SU-DHL-6 (cell line): ENCODE results near the gene PCIF1.

ENCODE experiments used
- H2AFZ ChIP-seq: fragments of 200-600 bp; sonication (generic); 2 replicates; pipeline ENCODE4 v1.6.1; 2014; ENCODE audit warnings: low read depth, mild to moderate bottlenecking, moderate library complexity, mixed read lengths, antibody characterized with exemption, low read length; ENCODE audit not compliant: severe bottlenecking
- H3F3A ChIP-seq: fragments of 200-600 bp; shearing (Covaris generic); 2 replicates; pipeline ENCODE4 v1.6.0; 2016; ENCODE audit warnings: antibody characterized with exemption, mild to moderate bottlenecking; ENCODE audit not compliant: insufficient read depth
- H3K27ac ChIP-seq: fragments of 200-600 bp; sonication (generic); 2 replicates; pipeline ENCODE4 v1.5.1; 2016; ENCODE audit warnings: low read depth, mild to moderate bottlenecking, low read length, moderate library complexity, mixed read lengths
- H3K27me3 ChIP-seq: fragments of 200-600 bp; sonication (generic), shearing (Covaris generic); 2 replicates; pipeline ENCODE4 v1.6.0; 2014; ENCODE audit warnings: mild to moderate bottlenecking, low read length
- H3K36me3 ChIP-seq: fragments of 200-600 bp; sonication (generic); 2 replicates; pipeline ENCODE4 v1.6.1; 2014; ENCODE audit warnings: mild to moderate bottlenecking, low read length, mixed read lengths
- H3K4me2 ChIP-seq: fragments of 300-600, 200-600 bp; shearing (Covaris generic), sonication (generic); 2 replicates; pipeline ENCODE4 v1.6.0; 2014; ENCODE audit warnings: low read length, low read depth, mild to moderate bottlenecking; ENCODE audit not compliant: poor library complexity, severe bottlenecking
- H3K4me3 ChIP-seq: fragments of 200-600 bp; sonication (generic); 2 replicates; pipeline ENCODE4 v1.5.1; 2014; ENCODE audit warnings: antibody characterized with exemption, low read length, mild to moderate bottlenecking, mixed read lengths; ENCODE audit not compliant: insufficient read depth, poor library complexity, severe bottlenecking
- H3K79me2 ChIP-seq: fragments of 200-600 bp; sonication (generic); 2 replicates; pipeline ENCODE4 v1.6.1; 2014; ENCODE audit warnings: mild to moderate bottlenecking, low read length, moderate library complexity; ENCODE audit not compliant: insufficient read depth
- H3K9ac ChIP-seq: fragments of 200-600 bp; sonication (generic); 2 replicates; pipeline ENCODE4 v1.7.0; 2014; ENCODE audit warnings: mild to moderate bottlenecking, low read length
- H3K9me2 ChIP-seq: fragments of 200-600 bp; sonication (generic); replicated peaks from 2 replicates; pipeline ENCODE4 v1.6.1; 2014; ENCODE audit warnings: low read length; ENCODE audit not compliant: insufficient read depth
- H3K9me3 ChIP-seq: fragments of 200-600 bp; sonication (generic); 2 replicates; pipeline ENCODE4 v1.6.1; 2014; ENCODE audit warnings: low read length, mixed read lengths; ENCODE audit not compliant: insufficient read depth
- H4K20me1 ChIP-seq: fragments of 200-600 bp; sonication (generic); 2 replicates; pipeline ENCODE4 v1.6.1; 2014; ENCODE audit warnings: low read depth, mild to moderate bottlenecking, antibody characterized with exemption, low read length, moderate library complexity, mixed read lengths
- EZH2phosphoT487 ChIP-seq: fragments of 200-600 bp; sonication (generic), shearing (Covaris generic); conservative IDR thresholded peaks from 2 replicates; pipeline ENCODE4 v1.6.1; 2018; ENCODE audit warnings: mild to moderate bottlenecking, antibody characterized with exemption, low read length, moderate library complexity, mixed read lengths
- TF ChIP-seq, protein P1 (sequence below): fragments of 200-600 bp; sonication (generic); IDR thresholded peaks from one replicate; pipeline ENCODE4 v1.5.1; 2017; ENCODE audit warnings: antibody characterized with exemption, mild to moderate bottlenecking, low read length, moderate library complexity; ENCODE audit not compliant: insufficient read depth, poor library complexity, severe bottlenecking

The PCIF1 gene

DNA sequence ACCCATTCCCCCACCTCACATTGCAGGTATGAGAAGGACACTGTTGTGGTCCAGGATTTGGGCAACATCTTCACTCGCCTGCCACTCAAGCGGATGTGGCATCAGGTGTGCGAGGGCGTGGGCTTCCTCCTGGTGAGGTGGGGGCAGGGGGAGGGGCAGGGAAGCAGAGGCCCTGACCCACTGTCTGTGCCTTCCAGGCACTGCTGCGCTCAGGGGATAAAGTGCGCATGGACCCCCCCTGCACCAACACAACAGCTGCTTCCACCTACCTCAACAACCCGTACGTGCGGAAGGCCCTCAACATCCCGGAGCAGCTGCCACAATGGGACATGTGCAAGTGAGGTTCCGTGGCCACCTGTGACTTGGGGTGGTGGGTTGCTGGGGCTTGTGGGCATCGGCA lies 39.7 kb upstream of the PCIF1 start:
- no peak overlapping the region for H3K4me3 ChIP-seq
- no peaks in the 10 kb centered on the region for H3K9me3 ChIP-seq

DNA sequence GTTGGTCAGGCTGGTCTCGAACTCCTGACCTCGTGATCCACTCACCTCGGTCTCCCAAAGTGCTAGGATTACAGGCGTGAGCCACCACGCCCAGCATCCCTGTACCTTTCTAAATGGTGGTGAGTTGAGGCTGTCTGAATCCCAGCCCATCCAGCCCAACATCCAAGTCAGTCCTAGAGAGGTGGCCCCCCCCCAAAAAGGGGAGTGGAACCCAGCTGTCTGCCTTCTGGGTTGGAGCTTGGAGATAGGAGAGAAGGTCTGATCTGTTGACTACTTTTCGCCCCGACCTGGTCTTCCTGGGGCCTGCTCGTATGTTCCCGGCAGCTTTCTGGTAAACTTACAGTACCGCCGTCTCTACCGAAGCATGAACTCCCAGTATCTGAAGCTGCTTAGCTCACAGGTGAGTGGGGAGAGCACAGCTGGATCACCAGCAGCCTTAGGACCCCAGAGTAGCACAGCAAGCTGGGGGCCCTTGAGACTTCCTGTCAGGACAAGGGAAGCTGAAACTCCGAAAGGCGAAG lies 37.8 kb upstream of the PCIF1 start:
- Histone ChIP-seq H3K9me3 (no peaks in the 10 kb centered on the region), H3K4me3 (no peak overlapping the region), H3F3A (no peaks in the 10 kb centered on the region), H3K9me2 (no peaks in the 10 kb centered on the region), H3K27me3 (no peaks in the 10 kb centered on the region), H4K20me1 (no peaks in the 10 kb centered on the region), H3K79me2 (no peaks in the 10 kb centered on the region), H3K4me2 (no peak overlapping the region), H3K9ac (no peak overlapping the region), H3K36me3 (no peaks in the 10 kb centered on the region), H2AFZ (no peak overlapping the region), H3K27ac (no peak overlapping the region)
- TF ChIP-seq EZH2phosphoT487 = no peak
- TF ChIP-seq, protein P1, sequence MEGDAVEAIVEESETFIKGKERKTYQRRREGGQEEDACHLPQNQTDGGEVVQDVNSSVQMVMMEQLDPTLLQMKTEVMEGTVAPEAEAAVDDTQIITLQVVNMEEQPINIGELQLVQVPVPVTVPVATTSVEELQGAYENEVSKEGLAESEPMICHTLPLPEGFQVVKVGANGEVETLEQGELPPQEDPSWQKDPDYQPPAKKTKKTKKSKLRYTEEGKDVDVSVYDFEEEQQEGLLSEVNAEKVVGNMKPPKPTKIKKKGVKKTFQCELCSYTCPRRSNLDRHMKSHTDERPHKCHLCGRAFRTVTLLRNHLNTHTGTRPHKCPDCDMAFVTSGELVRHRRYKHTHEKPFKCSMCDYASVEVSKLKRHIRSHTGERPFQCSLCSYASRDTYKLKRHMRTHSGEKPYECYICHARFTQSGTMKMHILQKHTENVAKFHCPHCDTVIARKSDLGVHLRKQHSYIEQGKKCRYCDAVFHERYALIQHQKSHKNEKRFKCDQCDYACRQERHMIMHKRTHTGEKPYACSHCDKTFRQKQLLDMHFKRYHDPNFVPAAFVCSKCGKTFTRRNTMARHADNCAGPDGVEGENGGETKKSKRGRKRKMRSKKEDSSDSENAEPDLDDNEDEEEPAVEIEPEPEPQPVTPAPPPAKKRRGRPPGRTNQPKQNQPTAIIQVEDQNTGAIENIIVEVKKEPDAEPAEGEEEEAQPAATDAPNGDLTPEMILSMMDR = no peak

More for the DNA sequence above, 39.7 kb upstream of the PCIF1 start:
- Histone ChIP-seq H2AFZ (no peak overlapping the region), H3K4me2 (no peak overlapping the region), H3K9me2 (no peaks in the 10 kb centered on the region), H3K36me3 (no peaks in the 10 kb centered on the region), H3F3A (no peaks in the 10 kb centered on the region), H4K20me1 (no peaks in the 10 kb centered on the region), H3K79me2 (no peaks in the 10 kb centered on the region), H3K9ac (no peak overlapping the region), H3K27me3 (no peaks in the 10 kb centered on the region), H3K27ac (no peak overlapping the region)
- no peak for TF ChIP-seq EZH2phosphoT487
- TF ChIP-seq, protein P1 = no peak

DNA sequence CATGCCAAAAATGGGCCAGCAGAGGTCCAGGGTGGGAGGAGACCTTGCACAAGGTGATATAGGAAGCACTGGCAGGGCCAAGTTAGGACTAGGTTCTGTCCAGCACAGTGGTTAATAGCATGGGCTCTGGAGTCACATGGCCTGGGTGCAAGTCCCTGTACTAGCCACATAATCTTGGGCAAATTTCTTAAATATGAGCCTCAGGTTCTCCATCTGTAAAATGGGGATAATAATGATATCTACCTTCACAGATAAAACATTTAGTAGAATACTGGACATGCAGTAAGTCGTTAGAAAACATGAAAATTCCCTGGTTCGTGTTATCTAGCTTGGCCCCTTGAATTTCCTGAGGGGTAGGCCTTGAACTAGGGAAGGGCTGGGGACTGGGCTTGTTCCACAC lies 37.2 kb upstream of the PCIF1 start:
- no peaks in the 10 kb centered on the region for H3K36me3 ChIP-seq
- no peak for TF ChIP-seq EZH2phosphoT487
- TF ChIP-seq, protein P1 = no peak
- H3K4me2 ChIP-seq = no peak overlapping the region
- no peak overlapping the region for H3K9ac ChIP-seq
- no peaks in the 10 kb centered on the region for H3K9me2 ChIP-seq
- H4K20me1 ChIP-seq = no peaks in the 10 kb centered on the region
- no peaks in the 10 kb centered on the region for H3K27me3 ChIP-seq
- no peaks in the 10 kb centered on the region for H3F3A ChIP-seq
- H3K79me2 ChIP-seq = no peaks in the 10 kb centered on the region
- H3K9me3 ChIP-seq = no peaks in the 10 kb centered on the region
- no peak overlapping the region for H3K4me3 ChIP-seq
- no peak overlapping the region for H2AFZ ChIP-seq
- no peak overlapping the region for H3K27ac ChIP-seq

DNA sequence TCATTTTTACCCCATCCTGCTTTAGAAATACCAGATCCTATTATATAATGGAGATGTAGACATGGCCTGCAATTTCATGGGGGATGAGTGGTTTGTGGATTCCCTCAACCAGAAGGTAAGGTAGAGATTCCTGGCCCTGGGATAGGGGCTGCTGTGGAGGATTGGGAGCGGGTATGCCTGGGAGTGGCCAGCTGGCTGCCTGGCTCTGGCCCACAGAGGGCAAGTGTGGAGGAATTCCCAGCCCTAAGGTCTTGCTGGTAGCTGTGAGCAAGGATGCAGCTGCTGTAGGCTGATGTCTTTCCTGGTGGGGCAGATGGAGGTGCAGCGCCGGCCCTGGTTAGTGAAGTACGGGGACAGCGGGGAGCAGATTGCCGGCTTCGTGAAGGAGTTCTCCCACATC lies 36.8 kb upstream of the PCIF1 start:
- H3F3A ChIP-seq = no peaks in the 10 kb centered on the region
- no peak overlapping the region for H3K27ac ChIP-seq
- no peaks in the 10 kb centered on the region for H4K20me1 ChIP-seq
- no peaks in the 10 kb centered on the region for H3K9me3 ChIP-seq
- no peak overlapping the region for H3K9ac ChIP-seq
- no peak overlapping the region for H3K4me2 ChIP-seq
- no peak overlapping the region for H2AFZ ChIP-seq
- H3K4me3 ChIP-seq = no peak overlapping the region
- no peaks in the 10 kb centered on the region for H3K27me3 ChIP-seq
- TF ChIP-seq EZH2phosphoT487 = no peak
- TF ChIP-seq, protein P1 = no peak
- H3K36me3 ChIP-seq = no peaks in the 10 kb centered on the region
- H3K9me2 ChIP-seq = no peaks in the 10 kb centered on the region
- no peaks in the 10 kb centered on the region for H3K79me2 ChIP-seq
